GM18502 (cell line): ENCODE data around the gene SOX6.

ENCODE experiments used
- ATAC-seq: cut with Tn5 transposase; IDR thresholded peaks from one replicate; pipeline ENCODE4 v1.9.1; 2021; ENCODE audit warnings: mild to moderate bottlenecking; ENCODE audit not compliant: unreplicated experiment, poor library complexity

SOX6 gene

GRCh38 chr11:16026849-16027248 is 329.5 kb downstream of the SOX6 start:
- no peak for ATAC-seq

DNA sequence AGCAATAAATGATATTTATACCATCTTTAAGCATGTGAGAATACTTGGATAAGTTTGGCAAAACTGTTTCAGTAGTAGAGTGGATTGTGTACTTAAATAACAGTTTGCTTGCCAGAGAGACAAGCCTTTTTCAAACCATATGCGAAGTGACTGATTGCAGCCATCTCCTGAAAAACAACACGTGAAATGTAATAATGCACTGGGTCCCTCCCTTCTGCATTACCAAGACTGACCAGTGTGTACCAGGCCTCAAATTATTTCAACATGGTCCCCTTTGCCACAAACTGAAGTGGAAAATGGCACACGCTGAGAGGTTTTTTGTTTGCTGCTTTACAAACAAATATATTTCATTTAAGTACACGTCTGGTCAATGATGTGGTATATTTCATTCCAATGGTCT is 337.4 kb downstream of the SOX6 start:
- ATAC-seq, result no peak

GRCh38 chr11:16016468-16016829 is 339.9 kb downstream of the SOX6 start:
- ATAC-seq, result no peak

- no peak for ATAC-seq
Measured at GRCh38 chr11:16015741-16016467, 340.4 kb downstream of the SOX6 start.

DNA sequence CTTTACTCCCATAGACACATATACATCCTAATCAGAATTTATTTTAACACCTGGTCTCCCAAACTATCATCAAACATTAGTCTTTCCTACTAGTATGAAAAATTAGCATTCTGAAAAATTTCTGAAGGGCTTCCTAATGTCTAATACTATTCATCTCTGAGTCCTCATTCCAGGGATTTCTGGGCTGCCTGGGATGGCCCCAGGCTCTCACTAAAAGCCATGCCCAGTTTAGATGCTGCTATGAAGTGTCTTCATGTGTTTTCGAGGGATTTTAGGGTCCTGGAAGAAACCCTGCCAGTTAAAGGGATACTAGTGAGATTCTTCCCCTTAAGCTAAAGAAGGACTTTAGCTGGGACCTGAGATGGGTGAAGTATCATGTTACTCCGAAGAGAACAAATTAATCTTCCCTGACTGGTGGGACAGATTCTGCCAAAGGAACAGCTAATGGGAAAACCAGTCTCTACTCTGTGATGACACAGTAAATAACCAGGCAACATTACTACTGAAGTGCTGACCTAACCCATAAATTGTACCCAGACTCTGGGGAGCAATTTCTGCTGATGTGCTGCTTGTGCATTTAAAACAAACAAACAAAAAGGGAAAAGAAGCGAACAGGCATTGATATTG is 342.6 kb downstream of the SOX6 start:
- ATAC-seq, result no peak

DNA sequence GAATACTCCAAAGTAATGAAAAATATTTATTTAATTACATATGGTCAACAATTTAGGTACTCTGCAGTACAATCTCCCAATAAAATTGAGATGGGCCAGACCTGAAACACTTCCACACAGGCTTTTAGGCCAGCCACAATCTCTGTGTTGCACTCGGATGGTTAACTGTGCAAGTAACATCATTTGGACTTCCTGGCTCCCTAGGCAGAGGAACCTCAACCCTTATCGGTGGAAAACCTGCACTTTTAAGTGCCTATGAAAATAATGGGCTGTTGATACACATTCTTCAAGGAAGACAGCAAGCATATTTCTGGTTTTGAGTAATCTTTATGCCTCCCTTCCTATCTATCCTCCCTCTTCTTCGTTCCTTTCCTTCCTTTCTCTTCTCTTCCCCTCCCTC is 343.1 kb downstream of the SOX6 start:
- no peak for ATAC-seq

DNA sequence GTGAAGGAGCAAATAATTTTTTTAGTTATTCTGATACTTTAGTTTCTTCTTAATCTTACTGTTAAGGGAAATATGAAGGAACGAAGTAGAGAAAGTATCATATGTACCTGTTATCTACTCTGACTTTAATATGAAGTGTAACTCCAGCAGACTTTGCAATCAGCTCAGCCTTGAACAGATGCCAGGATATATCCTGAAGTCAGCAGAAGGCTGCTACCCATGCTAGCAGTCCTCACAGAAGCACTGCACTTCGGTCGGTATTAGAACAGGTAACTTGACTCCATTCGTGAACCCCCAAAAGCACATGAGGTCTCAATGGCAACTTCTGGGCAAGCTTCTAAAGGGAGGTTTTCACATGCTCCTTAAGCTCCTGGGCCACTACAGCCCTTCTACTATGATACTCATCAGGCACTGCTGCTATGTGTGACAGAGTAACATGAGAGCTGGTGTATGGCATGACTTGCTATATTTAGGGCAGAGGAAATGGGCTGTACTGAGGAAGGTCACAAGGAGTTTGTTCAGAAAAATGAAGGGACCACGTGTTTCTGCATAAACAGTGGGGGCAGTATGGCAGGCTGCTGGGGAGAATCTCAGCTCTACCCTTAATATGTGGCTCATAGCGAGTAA is 344.1 kb downstream of the SOX6 start:
- ATAC-seq, result no peak

DNA sequence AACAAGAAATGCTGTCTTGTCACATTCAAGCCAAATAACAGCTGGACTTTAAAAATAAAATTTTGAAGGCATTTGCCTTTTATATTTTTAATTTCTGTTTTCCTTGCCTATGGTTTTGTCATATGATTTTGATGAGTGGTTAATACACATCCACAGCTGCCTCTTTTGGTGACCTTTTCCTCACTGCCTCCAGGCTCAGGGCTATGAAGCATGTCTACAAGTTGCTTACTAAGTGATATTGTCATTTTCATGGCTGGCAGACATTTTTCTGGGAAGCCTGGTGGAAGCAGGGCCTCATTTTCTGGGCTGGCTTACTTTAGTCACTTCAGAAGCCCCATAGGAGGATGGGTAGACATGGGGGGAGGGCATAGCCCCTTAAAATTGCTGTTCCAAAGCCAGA is 344.9 kb downstream of the SOX6 start:
- ATAC-seq, result no peak

DNA sequence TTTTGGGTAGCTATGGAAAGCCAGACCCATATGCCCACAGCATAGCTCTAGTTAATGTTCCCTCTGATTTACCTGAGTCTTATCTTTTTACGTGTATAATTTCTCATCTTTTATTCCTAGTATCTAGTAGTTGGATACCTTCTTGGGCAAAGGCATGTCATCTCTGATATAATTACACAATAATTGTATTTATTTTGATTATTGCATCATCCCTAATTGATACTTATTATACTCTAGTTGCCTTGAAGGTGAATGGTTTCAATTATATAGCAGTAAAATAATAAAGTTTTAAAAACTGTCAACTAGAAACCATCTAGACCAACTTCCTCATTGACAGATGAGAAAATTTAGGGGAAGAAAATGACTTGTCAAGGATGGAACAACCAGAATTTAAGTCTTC is 347.3 kb downstream of the SOX6 start:
- ATAC-seq, result no peak

DNA sequence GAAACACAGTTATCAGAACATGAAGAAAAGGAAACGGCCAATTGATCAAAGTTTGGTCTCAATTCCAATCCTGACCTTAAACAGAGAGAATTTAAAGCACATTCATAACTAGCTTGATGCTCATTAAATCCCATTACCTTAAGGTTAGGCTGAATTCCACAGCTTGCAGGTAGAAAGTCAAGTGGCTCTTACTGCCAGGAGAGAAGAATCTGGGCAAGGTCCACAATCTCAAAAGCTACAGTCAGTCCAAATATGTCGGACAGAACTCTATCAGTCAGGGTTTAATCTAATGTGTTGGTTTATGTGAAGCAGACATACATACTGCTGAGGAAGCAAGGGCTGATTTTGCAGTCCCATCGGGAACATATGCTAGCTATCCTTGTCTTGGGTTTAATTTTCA is 348.8 kb downstream of the SOX6 start:
- ATAC-seq, result no peak

DNA sequence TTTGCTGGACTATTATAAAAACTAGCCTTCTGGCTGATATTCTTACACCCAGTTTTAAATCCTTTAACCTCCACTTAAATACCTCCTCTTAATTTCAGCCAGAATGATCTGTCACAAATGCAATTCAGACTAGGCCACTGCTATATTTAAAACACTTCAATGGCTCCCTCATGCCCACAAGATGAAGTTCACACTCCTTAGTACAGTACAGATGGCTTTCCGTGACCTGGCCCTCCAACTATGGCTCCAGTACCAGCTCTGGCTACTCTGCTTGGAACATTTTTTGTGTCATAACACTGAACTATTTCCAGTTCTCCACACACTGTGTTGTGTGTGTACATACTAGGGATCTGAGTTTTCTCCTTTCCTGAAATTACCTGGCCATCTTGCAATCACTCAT is 353.4 kb downstream of the SOX6 start:
- no peak for ATAC-seq

GRCh38 chr11:16001899-16002426 is 354.4 kb downstream of the SOX6 start:
- no peak for ATAC-seq

- no peak for ATAC-seq
Measured at GRCh38 chr11:16001044-16001568, 355.2 kb downstream of the SOX6 start.

DNA sequence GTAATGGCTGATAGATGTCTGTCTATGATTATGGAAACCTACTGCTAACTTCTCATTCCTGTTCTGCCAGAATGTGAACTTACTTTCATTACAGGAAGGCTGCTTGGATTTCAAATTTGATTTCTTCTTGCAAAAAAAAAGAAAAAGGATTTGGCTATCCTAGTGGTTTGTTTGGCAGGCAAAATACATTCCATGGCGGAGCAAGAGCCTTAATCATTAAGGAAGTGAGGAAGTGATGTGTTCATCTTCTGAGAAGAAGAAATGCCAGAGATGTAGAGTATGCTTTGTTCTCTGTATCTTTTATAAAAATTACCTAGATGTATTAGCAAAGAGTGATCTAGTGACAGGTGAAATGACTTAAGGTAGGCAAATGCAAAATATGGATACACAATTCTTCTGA is 356.3 kb downstream of the SOX6 start:
- ATAC-seq, result no peak

DNA sequence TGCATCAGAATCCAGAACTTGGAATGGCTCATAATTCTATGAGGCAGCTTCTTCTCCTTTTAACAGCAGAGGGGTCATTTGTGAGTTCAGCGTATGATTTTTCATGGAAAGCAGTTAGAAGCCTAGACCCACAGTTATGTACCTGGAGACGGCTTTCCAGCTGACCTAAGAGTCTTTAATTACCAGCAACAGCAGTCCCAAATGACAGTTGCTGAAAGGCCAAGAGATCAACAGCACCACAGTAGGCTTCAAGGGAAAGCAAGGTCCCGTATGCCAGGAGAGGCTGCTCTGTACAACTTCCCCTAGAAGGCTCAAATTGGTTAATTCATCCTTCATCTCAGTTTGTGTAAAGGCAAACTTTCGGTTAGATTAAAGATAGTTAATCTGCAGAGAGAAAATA is 363.0 kb downstream of the SOX6 start:
- ATAC-seq, result no peak

DNA sequence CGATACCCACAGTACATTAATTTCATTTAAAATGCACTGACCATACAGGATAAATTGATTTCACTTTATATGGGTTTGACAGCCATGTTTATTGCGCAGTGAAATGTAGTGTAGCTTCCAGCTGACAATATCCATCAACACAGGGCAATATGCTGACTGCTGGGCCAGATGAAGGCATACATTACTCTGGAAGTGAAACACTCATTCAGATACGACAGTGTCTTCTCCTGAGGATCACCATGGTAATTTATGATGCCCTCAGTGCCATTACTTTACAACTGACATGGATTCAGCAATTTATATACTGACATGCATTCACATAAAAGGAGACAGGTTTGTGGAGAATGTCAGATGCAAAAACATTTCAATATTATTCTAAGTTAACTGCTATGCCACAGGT is 365.1 kb downstream of the SOX6 start:
- ATAC-seq, result no peak

DNA sequence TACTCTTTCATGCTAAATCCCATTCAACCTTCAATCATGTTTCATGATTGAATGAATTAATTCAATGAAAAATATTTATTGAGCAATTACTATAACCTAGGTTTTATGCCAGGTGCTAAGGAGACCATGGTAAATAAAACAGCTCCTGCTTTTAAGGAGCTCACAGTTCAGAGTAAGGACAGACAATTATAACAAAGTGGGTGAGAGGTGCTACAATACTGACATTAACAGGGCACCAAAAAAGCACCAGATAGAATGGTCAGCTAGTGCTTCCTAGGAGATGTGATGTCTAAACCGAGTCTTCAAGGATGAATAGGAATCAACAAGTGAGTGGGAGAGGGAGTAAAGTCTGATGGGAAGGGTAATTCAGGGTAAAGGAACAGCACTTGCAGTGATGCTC is 366.7 kb downstream of the SOX6 start:
- ATAC-seq, result no peak

GRCh38 chr11:15988693-15989231 is 367.6 kb downstream of the SOX6 start:
- no peak for ATAC-seq

DNA sequence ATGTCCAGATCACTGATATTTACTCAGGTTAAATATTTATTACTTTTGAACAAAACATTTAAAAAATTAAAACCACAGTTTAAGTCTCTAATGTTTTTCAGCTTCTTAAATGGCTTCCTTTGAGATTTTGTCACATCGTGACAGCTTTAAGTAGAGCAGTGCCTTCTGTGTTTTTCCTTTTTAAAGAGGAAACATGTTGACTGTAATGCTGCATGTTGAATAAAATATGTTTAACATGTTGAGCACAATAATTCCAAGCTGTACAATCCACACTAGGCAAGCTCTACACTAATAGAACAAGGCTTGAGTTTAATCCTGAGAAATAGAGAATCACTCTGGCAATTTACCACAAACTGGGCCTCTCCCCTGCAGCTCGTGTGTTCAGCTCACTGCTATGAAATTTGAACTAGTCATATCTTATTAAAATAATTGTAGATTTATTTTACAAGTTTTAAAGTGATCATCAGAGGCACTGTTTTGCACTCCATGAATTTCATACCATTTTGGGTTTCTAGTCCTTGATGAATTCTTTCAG is 368.3 kb downstream of the SOX6 start:
- ATAC-seq, result no peak

GRCh38 chr11:15987046-15987445 is 369.3 kb downstream of the SOX6 start:
- no peak for ATAC-seq

- no peak for ATAC-seq
Measured at GRCh38 chr11:15985860-15986139, 370.5 kb downstream of the SOX6 start.
